Fibroblast of villous mesenchyme (primary cell): ENCODE data around the gene INPP5A. TPM values are rescaled to one million over a fixed set of nuclear protein-coding genes. Genes with fewer than 3 reads are reported as not detected.
"Not testable (repeated sequence)": the region's sequence is repeated elsewhere in the genome, so short reads cannot be mapped to it uniquely, and the experiment has no call there.

ENCODE experiments used
- DNase-seq: peaks from one replicate; pipeline ENCODE4 v3.0.0-alpha.2; 2010; ENCODE audit warnings: low read depth
- H3K4me3 ChIP-seq: 2 replicates; pipeline ENCODE4 v1.5.1; 2011; ENCODE audit warnings: low read depth, mild to moderate bottlenecking, low read length
- total RNA-seq: library from RNA; depleted of rRNA; stranded (reverse); fragments of >200 nt; gene quantifications from 2 replicates; pipeline ENCODE4 v1.2.3, GENCODE V29; 2012
- TF ChIP-seq, protein P1 (sequence below): IDR thresholded peaks from 2 replicates; pipeline ENCODE4 v1.5.1; 2012; ENCODE audit warnings: low read depth, mild to moderate bottlenecking, low read length; ENCODE audit not compliant: insufficient read depth

INPP5A gene
- total RNA-seq, 1 donor: 33.2 TPM

DNA sequence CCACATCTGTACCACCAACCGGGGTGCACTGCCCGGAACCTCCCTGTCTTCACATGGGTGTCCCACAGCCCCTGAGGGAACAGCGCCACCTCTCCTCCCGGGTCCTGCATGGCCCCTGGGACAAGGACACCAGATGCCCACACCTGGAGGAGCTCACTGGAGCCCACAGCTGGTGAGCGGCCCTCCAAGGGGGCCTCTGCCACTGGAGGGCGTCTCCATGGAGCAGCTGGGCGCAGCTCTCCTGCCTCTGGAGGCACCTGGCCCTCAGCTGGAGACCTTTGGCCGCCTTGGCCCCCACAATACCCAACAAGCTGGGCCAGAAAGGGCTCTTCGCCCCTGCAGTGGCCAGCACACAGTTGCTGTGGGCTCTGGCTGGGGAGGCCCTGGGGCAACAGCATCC is 255.6 kb downstream of the INPP5A start:
- TF ChIP-seq, protein P1, sequence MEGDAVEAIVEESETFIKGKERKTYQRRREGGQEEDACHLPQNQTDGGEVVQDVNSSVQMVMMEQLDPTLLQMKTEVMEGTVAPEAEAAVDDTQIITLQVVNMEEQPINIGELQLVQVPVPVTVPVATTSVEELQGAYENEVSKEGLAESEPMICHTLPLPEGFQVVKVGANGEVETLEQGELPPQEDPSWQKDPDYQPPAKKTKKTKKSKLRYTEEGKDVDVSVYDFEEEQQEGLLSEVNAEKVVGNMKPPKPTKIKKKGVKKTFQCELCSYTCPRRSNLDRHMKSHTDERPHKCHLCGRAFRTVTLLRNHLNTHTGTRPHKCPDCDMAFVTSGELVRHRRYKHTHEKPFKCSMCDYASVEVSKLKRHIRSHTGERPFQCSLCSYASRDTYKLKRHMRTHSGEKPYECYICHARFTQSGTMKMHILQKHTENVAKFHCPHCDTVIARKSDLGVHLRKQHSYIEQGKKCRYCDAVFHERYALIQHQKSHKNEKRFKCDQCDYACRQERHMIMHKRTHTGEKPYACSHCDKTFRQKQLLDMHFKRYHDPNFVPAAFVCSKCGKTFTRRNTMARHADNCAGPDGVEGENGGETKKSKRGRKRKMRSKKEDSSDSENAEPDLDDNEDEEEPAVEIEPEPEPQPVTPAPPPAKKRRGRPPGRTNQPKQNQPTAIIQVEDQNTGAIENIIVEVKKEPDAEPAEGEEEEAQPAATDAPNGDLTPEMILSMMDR: no peak
- no peak for DNase-seq
- no peak overlapping the region for H3K4me3 ChIP-seq

DNA sequence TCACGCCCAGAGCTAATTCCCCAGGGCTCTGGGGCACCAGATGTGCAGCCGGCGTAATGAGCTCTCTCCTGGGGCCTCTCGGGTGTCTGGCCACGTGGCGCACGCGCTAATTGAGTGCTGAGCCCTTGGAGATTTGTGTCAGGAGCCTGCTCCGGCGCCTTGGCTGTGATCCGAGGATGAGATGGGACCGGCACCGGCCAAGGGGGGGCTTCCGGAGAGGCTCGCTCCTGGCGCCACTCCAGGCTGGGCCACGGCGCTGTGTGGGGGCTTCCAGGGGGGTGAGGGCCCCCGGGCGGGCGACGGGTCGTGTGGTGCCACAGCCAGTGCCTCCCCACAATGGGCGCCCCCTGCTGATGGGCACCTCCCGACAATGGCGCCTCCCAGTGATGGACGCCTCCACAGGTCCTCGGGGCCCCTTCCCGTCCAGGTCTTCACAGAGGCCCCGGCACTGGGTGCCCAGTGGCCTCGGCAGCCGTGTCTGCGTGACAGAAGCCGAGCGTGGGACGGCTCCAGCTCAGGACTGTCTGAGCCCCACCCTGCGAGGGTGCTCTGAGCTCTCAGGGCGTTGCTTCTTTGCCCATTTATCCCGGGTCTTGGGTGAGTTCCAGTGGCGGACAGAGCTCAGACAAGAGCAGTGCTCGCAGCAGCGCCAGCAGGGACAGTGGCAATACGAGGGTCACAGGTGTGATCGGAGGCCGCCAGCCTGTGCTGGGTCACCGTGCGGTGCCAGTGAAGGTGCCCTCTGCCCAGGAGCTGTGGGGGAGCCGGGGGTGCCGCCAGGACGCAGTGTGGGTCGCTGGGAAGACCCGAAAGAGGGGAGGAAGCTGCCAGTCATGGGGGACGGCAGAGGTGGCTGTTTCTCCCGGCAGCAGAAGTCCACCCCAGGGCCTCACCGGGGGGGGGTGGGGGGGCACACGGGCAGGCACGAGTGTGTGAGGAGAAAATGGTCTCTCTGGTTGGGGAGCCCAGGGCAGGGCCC is 256.6 kb downstream of the INPP5A start:
- TF ChIP-seq, protein P1: peak; percentile 6
- no peak overlapping the region for H3K4me3 ChIP-seq
- DNase-seq: peak; percentile 20

DNA sequence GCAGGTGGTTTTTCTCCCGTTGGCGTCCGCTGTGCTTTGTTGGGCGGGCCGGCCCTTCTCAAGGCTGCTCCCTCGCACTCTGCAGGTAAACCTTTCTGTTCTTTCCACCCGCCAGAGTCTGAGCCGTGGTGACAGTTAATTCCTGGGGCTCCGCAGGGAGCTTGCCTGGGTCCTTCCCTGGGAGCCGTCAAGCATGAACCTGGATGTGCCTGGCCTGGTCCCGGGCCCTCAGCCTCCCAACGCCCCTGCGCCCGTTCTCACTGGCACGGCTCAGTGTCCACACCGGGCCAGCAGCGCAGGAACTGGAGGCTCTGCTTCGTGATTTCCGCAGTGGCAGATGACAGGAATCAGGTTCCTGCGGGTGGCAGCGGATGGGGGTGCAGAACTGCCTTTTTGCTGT is 259.3 kb downstream of the INPP5A start:
- DNase-seq: no peak

GRCh38 chr10:132797986-132798385 is 260.4 kb downstream of the INPP5A start:
- not testable (repeated sequence) for H3K4me3 ChIP-seq, DNase-seq

More for the DNA sequence above, 259.3 kb downstream of the INPP5A start:
- H3K4me3 ChIP-seq: no peak overlapping the region
- TF ChIP-seq, protein P1: no peak

DNA sequence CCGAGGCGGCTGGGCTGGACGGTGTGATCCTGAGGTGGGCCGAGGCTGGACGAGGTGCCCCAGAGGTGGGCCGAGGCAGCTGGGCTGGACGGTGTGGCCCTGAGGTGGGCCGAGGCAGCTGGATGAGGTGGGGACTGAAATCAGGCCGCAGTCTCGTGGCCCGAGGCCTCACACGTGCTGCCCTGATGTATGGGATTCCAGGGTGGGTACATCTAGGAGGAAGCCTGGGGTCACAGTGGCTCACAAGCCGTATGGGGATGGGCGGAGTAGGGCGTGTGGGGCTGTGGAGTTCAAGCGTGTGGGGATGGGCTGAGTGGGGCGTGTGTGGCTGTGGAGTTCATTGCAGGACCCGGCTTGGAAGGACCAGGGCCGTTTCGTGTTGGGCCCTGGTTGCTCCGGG is 260.8 kb downstream of the INPP5A start:
- no peak for DNase-seq
- no peak overlapping the region for H3K4me3 ChIP-seq
- TF ChIP-seq, protein P1: no peak

DNA sequence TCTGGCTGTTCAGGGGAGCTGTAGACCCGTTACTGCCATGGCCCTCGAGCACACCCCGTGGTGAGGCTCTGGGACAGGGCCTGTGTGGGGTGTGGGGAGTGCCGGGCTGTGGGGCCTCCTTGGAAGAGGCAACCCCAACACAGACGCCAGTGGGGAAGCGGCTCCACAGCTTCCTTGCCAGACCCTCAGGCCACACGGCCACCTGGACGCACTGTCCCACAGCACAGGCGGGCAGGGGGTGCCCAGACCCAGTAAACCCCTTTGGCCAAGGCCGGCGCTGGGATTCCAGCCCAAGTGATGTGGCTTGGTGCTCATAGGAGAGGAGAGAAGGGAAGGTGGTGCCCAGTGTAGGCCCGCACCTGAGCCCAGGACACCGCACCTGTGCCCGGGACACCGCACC is 261.3 kb downstream of the INPP5A start:
- no peak overlapping the region for H3K4me3 ChIP-seq
- no peak for DNase-seq
- TF ChIP-seq, protein P1: no peak

- no peak overlapping the region for H3K4me3 ChIP-seq
- no peak for DNase-seq
- TF ChIP-seq, protein P1: no peak
These were observed 262.3 kb downstream of the INPP5A start for GRCh38 chr10:132799865-132800264.
